Fibroblast of lung (primary cell): ENCODE data around the gene TMEM92. TPM values are rescaled to one million over a fixed set of nuclear protein-coding genes. Genes with fewer than 3 reads are reported as not detected.

ENCODE experiments used
- DNase-seq, 2 donors: peaks; one replicate each; pipeline versions ENCODE4 v3.0.0 to v3.0.0-alpha.2; 2010; ENCODE audit warnings: low read depth in 2 of 2
- H2AFZ ChIP-seq: 2 replicates; pipeline ENCODE4 v1.5.1; 2012; ENCODE audit warnings: low read length, control low read depth, inconsistent platforms
- H3K27ac ChIP-seq: 2 replicates; pipeline ENCODE4 v1.5.1; 2011; ENCODE audit warnings: low read length, control low read depth; ENCODE audit not compliant: insufficient read depth
- H3K27me3 ChIP-seq: 2 replicates; pipeline ENCODE4 v1.5.1; 2011; ENCODE audit warnings: mild to moderate bottlenecking, low read length; ENCODE audit not compliant: control insufficient read depth, insufficient read depth
- H3K36me3 ChIP-seq: 2 replicates; pipeline ENCODE4 v1.5.1; 2011; ENCODE audit warnings: low read length; ENCODE audit not compliant: control insufficient read depth, insufficient read depth
- H3K4me1 ChIP-seq: 2 replicates; pipeline ENCODE4 v1.5.1; 2011; ENCODE audit warnings: low read length; ENCODE audit not compliant: control insufficient read depth, insufficient read depth; ENCODE audit errors: extremely low read depth
- H3K4me2 ChIP-seq: 2 replicates; pipeline ENCODE4 v1.5.1; 2011; ENCODE audit warnings: low read length, control low read depth; ENCODE audit not compliant: insufficient read depth; ENCODE audit errors: extremely low read depth
- H3K4me3 ChIP-seq, 4 experiments: fragments of 200-600 bp in 1 of 4; sonication (generic) in 1 of 4; replicated peaks in 1 of 4; 2 replicates each; pipeline ENCODE4 v1.5.1; 2011 to 2016; ENCODE audit warnings: low read length in 4 of 4, low read depth in 3 of 4, mild to moderate bottlenecking in 3 of 4, control low read depth in 2 of 4, inconsistent platforms in 1 of 4, mixed read lengths in 1 of 4; ENCODE audit not compliant: insufficient read depth in 1 of 4; ENCODE audit errors: control extremely low read depth in 1 of 4
- H3K79me2 ChIP-seq: 2 replicates; pipeline ENCODE4 v1.5.1; 2012; ENCODE audit warnings: mild to moderate bottlenecking, low read length, inconsistent platforms; ENCODE audit not compliant: control insufficient read depth, insufficient read depth
- H3K9ac ChIP-seq: 2 replicates; pipeline ENCODE4 v1.5.1; 2011; ENCODE audit warnings: mild to moderate bottlenecking, low read length, control low read depth; ENCODE audit not compliant: insufficient read depth
- H3K9me3 ChIP-seq: 2 replicates; pipeline ENCODE4 v1.5.1; 2012; ENCODE audit warnings: low read depth, low read length; ENCODE audit not compliant: control insufficient read depth, insufficient read depth
- H4K20me1 ChIP-seq: 2 replicates; pipeline ENCODE4 v1.5.1; 2011; ENCODE audit warnings: low read length; ENCODE audit not compliant: control insufficient read depth, insufficient read depth; ENCODE audit errors: extremely low read depth
- CTCF ChIP-seq, 2 donors: IDR thresholded peaks in 1 of 2; conservative IDR thresholded peaks in 1 of 2; 1 replicate in 1 of 2; 2 replicates in 1 of 2; pipeline ENCODE4 v1.5.1; 2011 to 2012; ENCODE audit warnings: low read length in 2 of 2, control low read depth in 1 of 2, inconsistent platforms in 1 of 2, low read depth in 1 of 2, mild to moderate bottlenecking in 1 of 2
- EZH2 ChIP-seq: IDR thresholded peaks from 2 replicates; pipeline ENCODE4 v1.5.1; 2012; ENCODE audit warnings: low read length, control low read depth, mild to moderate bottlenecking; ENCODE audit errors: missing control alignments
- polyA plus RNA-seq, 2 donors: library from polyadenylated mRNA; depleted of rRNA in 1 of 2; stranded (reverse) in 1 of 2; unstranded in 1 of 2; fragments of >200 nt; gene quantifications; 2 replicates each; pipeline ENCODE4 v1.2.1, GENCODE V29; 2011 to 2012; ENCODE audit warnings: missing spikeins in 1 of 2
- total RNA-seq: library from RNA; depleted of rRNA; stranded (reverse); fragments of >200 nt; gene quantifications from 2 replicates; pipeline ENCODE4 v1.2.1, GENCODE V29; 2014

TMEM92 gene
- total and polyA plus RNA-seq, 2 donors (not counting 1 experiment from before 2014, with no cell fraction given) = under 0.01 to 0.05 TPM

- H3K4me3 ChIP-seq = no peak overlapping the region
- no peaks in the 10 kb centered on the region for H3K27me3 ChIP-seq
- no peaks in the 10 kb centered on the region for H3K79me2 ChIP-seq
- no peaks in the 10 kb centered on the region for H4K20me1 ChIP-seq
- no peak overlapping the region for H2AFZ ChIP-seq
- H3K4me1 ChIP-seq = peaks cover 9% of the 10 kb centered on the region
- no peak overlapping the region for H3K4me2 ChIP-seq
- no peaks in the 10 kb centered on the region for H3K36me3 ChIP-seq
- H3K9me3 ChIP-seq = no peaks in the 10 kb centered on the region
- no peak overlapping the region for H3K27ac ChIP-seq
- no peak for DNase-seq
- TF ChIP-seq EZH2 (no peak), CTCF (conservative IDR thresholded peaks at IDR 0.05 in 1 of 2, IDR thresholded peaks at IDR 0.05 in 1 of 2; ENCODE audit: low read depth in 1 of 2, low read length in 2 of 2) (no peak)
- H3K9ac ChIP-seq = no peak overlapping the region
Measured at GRCh38 chr17:50256826-50257618, 17.2 kb upstream of the TMEM92 start.

- no peak overlapping the region for H3K4me3 ChIP-seq
- H4K20me1 ChIP-seq = no peaks in the 10 kb centered on the region
- H3K4me2 ChIP-seq = no peak overlapping the region
- H3K79me2 ChIP-seq = no peaks in the 10 kb centered on the region
- H3K27me3 ChIP-seq = no peaks in the 10 kb centered on the region
- H2AFZ ChIP-seq = no peak overlapping the region
- no peak overlapping the region for H3K9ac ChIP-seq
- TF ChIP-seq CTCF (conservative IDR thresholded peaks at IDR 0.05 in 1 of 2, IDR thresholded peaks at IDR 0.05 in 1 of 2; ENCODE audit: low read depth in 1 of 2, low read length in 2 of 2) (no peak), EZH2 (no peak)
- H3K36me3 ChIP-seq = no peaks in the 10 kb centered on the region
- DNase-seq = no peak
- H3K4me1 ChIP-seq = peaks cover 9% of the 10 kb centered on the region
- H3K27ac ChIP-seq = no peak overlapping the region
- no peaks in the 10 kb centered on the region for H3K9me3 ChIP-seq
Measured at GRCh38 chr17:50257676-50258224, 16.5 kb upstream of the TMEM92 start.

- Histone ChIP-seq H3K9ac (no peak overlapping the region), H2AFZ (no peak overlapping the region), H3K27ac (no peak overlapping the region), H3K9me3 (no peaks in the 10 kb centered on the region), H4K20me1 (no peaks in the 10 kb centered on the region), H3K4me3 (no peak overlapping the region), H3K79me2 (no peaks in the 10 kb centered on the region), H3K4me2 (peak overlapping the region; percentile 23), H3K27me3 (no peaks in the 10 kb centered on the region), H3K4me1 (peaks cover 9% of the 10 kb centered on the region), H3K36me3 (no peaks in the 10 kb centered on the region)
- peak; percentile 39 to 74 for DNase-seq
- no peak for TF ChIP-seq CTCF (conservative IDR thresholded peaks at IDR 0.05 in 1 of 2, IDR thresholded peaks at IDR 0.05 in 1 of 2; ENCODE audit: low read depth in 1 of 2, low read length in 2 of 2)
- no peak for TF ChIP-seq EZH2
Measured at GRCh38 chr17:50258647-50259476, 15.4 kb upstream of the TMEM92 start.
